SKM-1 treated with dmso at 0.1 percent for 144 hours (cell line): ENCODE data around the gene PLIN4.

Experiments used
- DNase-seq: peaks from one replicate; lab custom pipeline; 2025; ENCODE audit not compliant: unreplicated experiment; lab: John Stamatoyannopoulos, UW

Gene PLIN4

DNA sequence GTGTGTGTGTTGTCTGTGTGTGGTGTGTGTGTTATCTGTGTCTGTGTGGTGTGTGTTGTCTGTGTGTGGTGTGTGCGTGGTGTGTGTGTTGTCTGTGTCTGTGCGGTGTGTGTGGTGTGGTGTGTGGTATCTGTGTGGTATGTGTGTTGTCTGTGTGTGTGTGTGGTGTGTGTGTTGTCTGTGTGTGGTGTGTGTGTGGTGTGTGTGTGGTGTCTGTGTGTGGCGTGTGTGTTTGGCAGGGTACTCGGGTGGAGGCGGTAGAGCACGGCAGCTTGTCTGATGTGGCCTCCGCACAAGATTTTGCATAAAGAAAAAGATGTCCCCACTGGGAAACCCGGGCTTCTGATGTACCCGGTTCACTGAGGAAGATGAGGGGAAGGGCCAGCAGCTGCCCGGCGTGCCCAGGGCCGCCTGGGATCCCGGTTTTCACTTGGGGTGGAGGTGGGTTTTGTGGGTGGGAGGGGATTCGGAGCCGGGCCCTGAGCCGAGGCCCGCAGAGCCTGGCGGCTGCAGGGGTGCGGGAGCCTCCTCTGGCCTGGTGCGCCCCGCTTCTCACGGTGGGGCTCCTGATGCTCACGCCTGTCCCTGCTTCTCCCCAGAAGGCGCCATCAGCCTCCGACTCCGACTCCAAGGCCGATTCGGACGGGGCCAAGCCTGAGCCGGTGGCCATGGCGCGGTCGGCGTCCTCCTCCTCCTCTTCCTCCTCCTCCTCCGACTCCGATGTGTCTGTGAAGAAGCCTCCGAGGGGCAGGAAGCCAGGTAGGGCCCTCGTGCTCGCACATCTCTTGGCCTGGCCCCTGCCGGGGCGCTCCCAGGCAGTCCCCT lies 25.0 kb downstream of the PLIN4 start:
- no peak for DNase-seq

DNA sequence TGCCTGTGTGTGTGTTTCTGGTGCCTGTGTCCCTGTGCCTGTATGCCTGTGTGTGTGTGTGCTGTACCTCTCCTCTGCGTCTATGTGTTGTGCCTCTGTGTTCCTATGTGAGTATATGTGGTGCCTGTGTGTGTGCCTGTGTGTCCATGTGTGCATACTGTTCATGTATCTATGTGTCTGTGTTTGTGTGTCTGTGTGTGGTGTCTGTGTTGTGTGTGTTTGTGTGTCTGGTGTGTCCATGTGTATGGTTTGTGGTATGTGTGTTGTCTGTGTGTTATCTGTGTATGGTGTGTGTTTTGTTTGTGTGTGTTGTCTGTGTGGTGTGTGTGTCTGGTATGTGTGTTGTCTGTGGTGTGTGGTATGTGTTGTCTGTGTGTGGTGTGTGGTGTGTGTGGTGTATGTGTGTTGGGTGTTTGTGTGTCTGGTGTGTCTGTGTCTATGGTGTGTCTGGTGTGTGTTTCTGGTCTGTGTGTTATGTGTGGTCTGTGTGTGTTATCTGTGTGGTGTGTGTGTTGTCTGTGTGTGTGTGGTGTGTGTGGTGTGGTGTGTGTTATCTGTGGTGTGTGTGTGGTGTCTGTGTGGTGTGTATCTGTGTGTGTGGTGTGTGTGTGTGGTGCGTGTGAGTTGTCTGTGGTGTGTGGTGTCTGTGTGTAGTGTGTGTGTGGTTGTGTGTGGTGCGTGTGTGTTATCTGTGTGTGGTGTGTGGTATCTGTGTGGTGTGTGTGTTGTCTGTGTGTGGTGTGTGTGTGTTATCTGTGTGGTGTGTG lies 25.8 kb downstream of the PLIN4 start:
- no peak for DNase-seq

DNA sequence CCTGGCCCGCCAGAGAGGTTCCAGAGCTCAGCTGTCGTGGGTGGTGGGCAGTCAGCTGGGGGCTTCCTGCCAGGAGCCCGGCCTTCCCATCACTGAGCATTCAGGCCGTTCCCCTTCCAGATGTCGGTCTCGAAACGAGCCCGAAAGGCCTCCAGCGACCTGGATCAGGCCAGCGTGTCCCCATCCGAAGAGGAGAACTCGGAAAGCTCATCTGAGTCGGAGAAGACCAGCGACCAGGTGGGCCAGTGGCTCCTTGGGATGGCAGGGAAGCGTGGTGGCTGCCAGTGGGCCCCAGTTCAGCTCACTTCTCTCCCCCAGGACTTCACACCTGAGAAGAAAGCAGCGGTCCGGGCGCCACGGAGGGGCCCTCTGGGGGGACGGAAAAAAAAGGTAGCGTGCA lies 26.8 kb downstream of the PLIN4 start:
- no peak for DNase-seq

DNA sequence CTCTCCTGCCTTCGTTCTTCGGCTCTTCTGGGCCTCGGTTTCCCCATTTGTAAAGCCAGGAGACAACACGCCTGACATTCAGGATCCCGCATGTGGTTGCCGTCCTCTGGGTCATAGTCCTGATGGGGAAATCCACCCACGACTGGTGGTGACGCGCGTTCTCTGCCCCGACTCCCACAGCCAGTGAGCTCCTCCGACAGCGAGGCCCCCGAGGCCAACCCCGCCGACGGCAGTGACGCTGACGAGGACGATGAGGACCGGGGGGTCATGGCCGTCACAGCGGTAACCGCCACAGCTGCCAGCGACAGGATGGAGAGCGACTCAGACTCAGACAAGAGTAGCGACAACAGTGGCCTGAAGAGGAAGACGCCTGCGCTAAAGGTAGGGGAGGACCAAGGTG lies 29.8 kb downstream of the PLIN4 start:
- DNase-seq = no peak

DNA sequence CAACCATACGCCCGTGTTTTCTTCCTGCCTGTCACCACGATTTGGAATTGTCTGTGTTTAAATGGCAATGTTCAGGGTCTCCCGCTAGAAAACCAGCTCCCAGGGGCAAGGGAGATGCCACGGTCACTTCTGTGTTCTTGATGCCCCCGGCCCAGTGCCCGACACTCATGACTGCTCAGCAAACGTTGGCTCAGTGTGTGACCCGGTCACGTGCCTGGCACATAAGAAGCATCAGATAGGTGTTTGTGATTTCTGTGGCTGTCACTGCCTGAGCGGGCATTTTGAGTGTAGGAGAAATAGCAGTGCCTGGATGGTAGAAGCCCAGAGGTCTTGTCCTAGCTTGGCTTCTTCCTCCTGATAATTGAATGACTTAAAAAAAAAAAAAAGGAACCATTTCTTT lies 30.7 kb downstream of the PLIN4 start:
- no peak for DNase-seq

DNA sequence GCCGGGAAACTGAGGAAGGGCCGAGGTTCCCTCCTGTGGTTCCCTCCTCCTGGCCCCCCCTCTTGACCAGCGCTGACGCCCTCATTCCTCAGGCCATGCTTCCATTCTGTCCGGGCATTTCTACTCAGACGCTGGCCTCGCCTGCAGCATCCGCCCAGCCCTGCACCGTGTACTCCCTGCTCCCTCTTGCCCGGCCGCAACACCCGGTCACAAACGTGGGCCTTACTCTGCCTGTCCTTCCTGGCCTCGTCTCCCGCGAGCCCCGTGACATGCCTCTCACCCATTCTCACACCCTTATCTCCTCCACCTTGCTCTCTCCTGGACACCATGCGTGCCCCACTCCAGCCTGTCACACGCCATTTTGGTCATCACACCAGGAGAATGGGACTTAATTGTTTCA lies 34.9 kb downstream of the PLIN4 start:
- no peak for DNase-seq

DNA sequence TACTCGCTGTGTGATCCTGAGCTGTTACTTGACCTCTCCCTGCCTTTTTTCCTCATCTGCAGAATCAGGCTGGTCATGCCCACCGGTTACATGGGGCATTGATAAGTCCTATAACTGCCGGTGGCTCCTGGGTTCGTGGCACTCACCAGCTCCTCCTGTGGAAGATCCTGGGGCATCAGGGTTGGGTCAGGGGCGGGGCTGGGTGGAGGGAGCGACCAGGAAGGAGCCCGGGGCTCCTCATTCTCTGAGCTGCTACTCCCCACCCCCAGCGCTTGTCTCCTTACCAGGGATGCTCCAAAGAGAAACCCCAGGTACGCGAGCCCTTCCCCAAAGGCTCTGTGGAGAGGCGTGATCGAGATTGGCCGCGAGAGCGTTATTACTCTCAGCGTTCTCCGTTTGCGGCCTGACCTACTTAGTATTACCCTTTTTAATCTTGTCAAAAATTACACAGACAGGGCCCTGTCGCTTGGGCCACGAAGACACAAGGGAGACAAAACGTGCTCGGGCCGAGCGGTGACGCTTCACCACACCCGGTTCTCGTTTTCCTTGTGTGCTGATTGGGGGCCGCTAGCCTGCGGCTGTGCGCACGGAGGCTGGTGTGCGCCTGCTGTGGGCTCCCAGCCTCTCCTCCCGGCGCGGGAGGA lies 35.4 kb downstream of the PLIN4 start:
- no peak for DNase-seq

DNA sequence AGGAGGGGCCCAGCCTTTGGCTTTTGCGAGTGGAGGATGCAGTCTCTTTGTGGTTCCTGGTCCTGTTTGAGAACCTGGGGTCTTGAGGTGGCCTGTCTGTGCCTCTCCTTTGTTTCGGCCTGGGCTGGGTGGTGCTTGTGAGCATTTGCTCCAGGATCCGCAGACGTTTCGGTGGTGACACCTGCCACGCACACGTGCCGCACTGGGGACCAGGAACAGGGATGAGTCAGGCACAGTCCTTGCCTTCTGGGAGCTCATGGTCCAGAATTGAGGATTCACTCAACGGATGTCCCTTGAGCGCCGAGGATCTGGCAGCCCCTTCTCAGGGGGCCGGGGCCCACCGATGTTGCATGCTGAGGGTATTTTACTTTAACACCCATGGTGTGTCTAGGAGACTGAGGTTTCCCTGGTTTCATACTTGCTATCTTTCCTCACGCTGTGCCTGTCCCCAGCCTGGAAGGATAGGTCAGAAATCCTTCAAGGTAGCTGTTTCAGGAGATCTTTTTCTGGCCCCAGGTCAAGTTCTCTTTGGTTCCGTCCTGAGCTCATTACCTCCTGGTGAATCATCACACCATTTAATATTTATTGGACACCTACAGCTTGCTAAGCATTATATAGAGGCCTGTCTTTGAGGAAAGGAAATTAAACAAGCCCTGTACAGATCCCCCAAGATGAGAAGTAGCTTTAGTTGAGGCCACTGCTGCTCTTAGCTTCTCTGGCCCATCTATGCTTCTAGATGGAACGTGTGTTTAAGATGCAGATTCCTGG lies 41.1 kb downstream of the PLIN4 start:
- no peak for DNase-seq

DNA sequence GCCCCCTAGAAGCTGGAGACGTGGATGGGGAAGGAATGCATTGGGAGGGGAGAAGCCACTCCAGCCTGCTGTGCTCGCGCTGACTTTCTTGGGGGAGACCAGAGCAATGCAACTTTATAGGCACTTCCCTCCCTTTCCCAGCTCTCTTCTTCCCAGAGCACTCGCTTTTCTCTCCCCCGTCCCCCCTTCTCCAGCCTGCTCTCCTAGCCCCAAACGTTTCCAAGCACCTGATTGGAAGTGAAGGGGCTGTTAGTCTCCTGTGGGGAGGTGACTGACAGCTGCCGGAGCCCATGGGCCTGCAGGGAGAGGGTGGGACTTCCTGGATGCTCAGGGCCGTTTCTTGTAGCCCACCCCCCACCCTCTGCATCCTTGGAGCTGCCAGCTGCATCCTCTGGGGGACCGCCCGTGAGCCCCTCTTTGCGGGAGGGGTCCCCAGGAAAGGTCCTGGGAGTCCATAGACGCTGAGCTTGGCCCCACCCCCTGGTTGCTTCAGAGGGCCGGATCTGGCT lies 43.7 kb downstream of the PLIN4 start:
- no peak for DNase-seq

DNA sequence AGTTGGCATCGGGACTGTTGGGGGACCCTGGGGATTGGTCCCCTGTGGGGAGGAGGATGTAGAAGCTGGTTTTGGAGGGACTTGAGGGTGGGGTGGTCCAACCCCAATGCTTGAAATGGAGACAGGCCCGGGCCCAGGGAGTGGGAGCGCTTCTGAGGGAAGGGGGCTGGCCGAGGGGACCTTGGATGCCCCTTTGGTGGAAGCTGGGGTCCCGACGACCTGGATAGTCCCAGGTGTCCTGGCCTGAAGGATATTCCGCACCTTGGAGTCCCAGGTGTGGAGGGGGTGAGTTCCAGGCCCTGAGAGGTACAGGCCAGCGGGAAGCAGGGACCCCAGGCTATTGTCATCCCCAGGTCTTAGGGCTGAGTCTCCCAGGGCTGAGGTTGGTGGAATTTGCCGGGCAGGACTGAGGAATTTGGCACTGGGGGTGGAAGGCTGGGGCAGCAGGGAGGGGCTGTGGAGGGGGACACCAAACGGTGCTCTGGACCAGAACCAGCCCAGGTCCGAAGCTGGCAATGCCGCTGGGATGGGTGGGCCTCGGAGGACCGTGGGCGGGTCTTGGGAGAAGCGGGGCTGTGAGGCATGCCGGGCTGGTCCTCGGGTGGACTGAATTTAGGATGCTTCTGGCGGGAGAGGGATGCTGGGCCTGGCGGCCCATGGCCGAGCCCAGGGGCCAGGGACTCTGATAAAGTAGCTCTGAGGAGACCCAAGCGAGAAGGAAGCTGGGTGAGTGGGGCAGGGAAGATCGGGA lies 44.3 kb downstream of the PLIN4 start:
- no peak for DNase-seq

DNA sequence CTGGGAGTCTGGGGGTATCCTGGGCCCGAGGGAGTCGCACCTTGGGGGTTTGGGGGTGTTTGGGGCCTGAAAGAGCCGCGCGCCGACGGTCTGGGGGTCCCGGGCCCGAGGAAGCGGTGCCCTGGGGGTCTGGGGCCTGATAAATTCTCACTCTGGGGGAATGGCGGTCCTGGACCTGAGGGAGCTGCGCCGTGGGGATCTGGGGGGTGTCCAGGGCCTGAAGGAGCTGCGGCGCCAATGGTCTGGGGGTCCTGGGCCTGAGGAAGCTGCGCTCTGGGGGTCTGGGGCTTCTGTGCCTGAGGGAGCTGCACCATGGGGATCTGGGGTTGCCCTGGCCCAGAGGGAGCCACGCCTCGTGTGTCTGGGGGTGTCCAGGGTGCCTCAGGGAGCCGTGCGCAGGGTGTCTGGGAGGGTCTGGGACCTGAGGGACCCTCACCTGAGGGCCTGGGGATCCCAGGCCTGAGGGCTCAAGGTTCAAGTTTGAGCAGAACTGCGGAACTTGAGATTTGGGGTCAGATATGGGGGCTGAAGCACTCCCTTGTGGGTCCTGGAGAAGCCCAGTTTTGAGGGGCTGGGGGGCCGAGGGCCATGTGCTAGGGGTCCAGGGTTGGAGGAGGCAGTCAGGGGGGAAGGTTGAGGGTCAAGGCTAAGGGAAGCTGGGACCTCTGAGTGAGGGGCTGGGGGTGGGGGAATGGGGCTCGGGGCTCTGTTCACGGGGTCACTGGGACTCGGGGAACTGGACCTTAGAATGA lies 45.1 kb downstream of the PLIN4 start:
- DNase-seq = no peak

DNA sequence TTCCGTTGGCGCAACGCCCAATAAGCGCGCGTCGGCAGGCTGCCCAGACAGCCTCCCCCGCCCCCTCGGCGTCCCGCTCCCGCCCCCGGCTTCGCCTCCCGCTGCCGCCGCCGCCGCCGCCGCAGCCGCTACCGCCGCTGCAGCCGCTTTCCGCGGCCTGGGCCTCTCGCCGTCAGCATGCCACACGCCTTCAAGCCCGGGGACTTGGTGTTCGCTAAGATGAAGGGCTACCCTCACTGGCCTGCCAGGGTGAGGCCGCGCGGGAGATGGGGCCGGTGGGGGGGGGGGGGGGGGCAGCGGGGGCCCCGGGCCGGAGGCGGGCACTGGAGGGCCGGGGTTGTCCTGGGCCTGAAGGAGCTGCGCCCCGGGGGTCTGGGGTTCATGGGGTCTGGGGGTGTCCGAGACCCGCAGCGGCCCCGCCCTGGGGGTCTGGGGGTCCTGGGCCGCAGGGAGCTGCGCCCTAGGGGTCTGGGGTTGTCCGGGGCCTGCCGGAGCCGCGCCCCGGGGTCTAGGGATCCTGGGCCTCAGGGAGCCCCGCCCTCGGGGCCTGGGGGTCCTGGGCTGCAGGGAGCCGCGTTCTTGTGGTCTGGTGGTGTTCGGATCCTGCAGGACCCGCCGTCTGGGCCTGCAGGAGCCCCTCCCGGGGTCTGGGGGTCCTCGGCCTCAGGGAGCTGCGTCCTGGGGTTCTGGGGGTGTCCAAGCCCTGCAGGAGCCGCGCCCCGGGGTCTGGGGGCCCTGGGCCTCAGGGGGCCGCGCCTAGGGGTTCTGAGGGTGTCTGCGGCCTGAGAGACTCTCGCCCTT lies 45.9 kb downstream of the PLIN4 start, which contains the start of gene HDGFL2:
HDGFL2 (plus strand) TSS at position 124 of the 801 bp plus-strand sequence; CDS start at position 178, 54 bp downstream.
- DNase-seq = no peak

DNA sequence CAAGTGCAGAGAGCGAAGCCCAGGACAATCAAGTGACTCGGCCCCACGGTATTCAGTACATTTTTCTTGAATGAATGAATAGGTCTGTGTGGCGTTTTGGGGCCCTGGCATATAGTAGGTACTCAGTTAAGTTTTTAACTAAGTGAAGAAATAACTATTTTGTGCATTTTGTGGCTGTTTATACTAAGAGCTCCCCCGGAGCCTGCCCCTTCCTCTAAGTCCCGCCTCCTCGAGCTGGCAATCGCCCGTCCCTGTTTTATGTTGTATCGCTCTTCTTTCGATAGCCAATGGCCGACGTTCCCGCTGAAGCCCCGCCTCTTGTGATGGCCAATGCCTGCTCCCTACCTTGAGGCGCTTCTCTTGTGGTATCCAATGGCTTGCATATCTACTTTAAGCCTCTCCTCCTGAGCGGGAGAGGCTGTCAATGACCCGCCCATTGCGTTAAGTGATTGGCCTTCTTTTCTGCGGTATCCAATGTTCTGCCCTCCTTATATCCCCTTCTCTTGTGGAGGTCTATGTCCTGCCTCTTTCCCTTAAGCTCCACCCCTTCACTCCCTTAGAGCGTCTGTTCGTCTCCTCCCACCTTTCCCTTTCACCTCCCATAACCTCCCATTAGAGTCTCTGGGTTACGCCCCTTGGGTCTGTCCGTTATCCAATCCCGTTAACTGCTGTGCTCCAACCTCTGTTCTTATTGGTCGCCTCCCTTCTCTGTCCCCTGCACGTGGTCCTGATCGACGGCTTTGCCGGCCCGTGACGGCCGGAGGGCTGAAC lies 46.7 kb downstream of the PLIN4 start:
- peak; percentile 100 for DNase-seq

DNA sequence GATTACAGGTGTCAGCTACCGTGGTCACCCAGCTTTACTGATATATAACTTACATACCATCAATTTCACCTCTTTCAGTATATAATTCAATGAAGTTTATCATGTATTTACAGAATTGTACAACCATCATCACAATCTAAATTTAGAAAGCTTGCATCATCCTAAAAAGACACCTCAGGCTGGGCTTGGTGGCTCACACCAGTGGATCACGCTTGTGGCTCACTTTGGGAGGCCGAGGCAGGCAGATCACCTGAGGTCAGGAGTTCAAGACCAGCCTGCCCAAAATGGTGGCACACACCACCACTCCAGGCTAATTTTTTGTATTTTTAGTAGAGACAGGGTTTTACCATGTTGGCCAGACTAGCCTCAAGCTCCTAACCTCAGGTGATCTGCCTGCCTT lies 50.5 kb downstream of the PLIN4 start:
- no peak for DNase-seq

DNA sequence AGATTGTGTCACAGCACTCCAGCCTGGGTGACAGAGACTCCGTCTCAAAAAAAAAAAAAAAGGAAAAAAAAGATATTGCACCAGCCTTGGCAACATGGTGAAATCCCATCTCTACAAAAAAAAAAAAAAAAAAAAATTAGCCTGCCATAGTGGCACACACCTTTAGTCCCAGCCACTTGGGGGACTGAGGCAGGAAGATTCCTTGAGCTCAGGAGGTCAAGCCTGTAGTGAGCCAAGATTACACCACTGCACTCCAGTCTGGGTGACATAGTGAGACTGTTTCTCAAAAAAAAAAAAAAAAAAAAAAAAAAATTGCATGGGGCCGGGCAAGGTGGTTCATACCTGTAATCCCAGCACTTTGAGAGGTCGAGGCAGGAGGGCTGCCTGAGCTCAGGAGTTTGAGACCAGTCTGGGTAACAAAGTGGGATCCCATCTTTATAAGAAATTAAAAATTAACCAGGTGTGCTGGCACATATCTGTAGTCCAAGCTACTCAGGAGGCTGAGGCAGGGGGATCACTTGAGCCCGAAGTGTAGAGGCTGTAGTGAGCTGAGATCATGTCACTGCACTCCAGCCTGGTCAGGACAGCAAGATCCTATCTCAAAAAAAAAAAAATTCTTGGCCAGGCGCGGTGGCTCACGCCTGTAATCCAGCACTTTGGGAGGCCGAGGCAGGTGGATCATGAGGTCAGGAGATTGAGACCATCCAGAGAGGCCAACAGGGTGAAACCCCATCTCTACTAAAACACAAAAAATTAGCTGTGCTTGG lies 53.3 kb downstream of the PLIN4 start:
- DNase-seq = no peak

DNA sequence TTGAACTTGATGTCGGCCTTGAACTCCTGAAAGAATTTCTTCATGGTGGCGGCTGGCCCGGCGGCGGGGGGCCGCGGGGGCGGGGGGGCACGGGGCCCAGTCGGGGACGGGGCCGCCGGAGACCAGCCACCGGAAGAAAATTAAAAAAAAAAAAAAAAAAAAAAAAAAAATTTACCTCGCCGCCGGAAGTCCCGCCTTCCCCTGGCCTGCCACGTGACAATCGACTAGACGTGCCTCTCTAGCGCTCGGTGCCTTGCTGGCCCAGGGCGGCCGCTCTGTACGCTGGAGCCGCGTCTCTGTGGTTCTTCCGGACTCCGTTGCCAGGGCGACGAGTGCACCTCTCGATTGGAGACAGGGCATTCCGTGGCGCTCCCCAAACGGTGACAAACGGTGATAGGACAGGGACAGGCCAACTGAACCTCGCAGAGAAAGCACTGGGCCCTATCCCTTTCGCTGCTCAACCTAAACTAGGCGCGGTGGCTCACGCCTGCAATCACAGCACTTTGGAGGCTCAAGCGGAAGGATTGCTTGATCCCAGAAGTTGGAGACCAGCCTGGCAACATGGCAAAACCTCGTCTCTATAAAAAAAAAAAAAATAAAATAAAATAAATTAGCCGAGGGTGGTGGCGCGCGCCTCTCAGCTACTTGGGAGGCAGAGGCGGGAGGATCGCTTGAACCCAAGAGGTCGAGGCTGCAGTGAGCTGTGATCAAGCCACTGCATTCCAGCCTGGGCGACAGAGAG lies 60.5 kb downstream of the PLIN4 start, which contains the start of gene UBXN6:
UBXN6 (minus strand) TSS at position 141 of the 742 bp plus-strand sequence; CDS start at position 44, 97 bp downstream.
- peak; percentile 94 for DNase-seq
